Retinal pigment epithelial cell (primary cell): ENCODE data around the gene B4GALT2.

Source experiments
- DNase-seq: peaks from one replicate; pipeline ENCODE4 v3.0.0-alpha.2; 2010; ENCODE audit warnings: low read depth
- H3K4me3 ChIP-seq: 2 replicates; pipeline ENCODE4 v1.5.1; 2011; ENCODE audit warnings: mild to moderate bottlenecking, low read length, control low read depth, moderate library complexity
- TF ChIP-seq, protein P1 (sequence below): conservative IDR thresholded peaks from 2 replicates; pipeline ENCODE4 v1.5.1; 2011; ENCODE audit warnings: low read depth, low read length, control low read depth, inconsistent platforms

The B4GALT2 gene

DNA sequence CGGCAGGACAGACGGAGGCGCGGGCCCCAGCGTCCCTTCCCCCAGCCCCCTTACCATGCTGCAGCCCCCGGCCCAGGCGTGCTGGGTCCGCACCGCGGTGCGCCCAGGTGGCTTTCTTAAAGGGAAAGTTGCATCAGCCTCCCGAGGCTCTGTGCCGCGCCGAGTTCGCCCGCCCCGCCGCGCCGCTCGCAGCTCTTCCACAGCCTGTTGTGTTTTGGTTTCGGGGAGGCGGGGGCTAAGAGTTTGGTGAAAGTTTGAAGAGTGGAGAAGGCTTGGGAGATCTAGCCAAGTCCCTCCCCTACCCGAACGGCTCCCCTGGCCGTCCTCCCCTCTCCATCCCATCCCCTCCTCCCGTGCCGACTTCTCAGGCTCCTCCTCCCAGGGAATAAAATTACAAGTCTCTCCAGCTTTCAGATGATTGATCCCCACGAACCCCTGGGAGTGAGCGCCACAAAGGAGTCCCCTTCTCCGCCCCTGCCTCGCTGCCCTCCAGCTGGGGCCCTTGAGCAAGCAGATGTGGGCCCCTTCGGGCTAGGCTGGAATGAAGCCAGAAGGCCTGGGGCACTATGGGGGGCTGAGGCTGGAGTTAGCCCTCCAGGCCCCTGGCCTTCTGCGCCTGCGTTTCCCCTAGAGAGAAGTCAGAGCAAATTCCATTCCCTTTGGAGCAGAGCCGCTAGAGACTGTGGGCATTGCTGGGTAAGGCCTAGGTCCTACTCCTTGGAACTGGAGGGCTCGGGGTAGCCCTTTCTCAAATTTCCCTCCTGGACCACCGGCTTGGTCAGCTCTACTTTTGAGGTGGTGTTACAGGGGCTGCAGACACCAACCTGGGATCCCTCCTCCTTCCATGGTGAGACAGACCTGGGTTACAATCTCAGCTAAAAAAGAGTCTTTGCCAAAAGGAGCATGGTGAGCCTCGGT lies 52.5 kb downstream of the B4GALT2 start, which contains the start of gene SLC6A9:
Gene SLC6A9 (minus strand): TSS at position 211 of the 918 bp plus-strand sequence. CDS start 7,185 bp downstream, outside the sequence.
- no peak for DNase-seq
- peak within 1 kb of the TSS; percentile 71 for H3K4me3 ChIP-seq
- TF ChIP-seq, protein P1, sequence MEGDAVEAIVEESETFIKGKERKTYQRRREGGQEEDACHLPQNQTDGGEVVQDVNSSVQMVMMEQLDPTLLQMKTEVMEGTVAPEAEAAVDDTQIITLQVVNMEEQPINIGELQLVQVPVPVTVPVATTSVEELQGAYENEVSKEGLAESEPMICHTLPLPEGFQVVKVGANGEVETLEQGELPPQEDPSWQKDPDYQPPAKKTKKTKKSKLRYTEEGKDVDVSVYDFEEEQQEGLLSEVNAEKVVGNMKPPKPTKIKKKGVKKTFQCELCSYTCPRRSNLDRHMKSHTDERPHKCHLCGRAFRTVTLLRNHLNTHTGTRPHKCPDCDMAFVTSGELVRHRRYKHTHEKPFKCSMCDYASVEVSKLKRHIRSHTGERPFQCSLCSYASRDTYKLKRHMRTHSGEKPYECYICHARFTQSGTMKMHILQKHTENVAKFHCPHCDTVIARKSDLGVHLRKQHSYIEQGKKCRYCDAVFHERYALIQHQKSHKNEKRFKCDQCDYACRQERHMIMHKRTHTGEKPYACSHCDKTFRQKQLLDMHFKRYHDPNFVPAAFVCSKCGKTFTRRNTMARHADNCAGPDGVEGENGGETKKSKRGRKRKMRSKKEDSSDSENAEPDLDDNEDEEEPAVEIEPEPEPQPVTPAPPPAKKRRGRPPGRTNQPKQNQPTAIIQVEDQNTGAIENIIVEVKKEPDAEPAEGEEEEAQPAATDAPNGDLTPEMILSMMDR: no peak

DNA sequence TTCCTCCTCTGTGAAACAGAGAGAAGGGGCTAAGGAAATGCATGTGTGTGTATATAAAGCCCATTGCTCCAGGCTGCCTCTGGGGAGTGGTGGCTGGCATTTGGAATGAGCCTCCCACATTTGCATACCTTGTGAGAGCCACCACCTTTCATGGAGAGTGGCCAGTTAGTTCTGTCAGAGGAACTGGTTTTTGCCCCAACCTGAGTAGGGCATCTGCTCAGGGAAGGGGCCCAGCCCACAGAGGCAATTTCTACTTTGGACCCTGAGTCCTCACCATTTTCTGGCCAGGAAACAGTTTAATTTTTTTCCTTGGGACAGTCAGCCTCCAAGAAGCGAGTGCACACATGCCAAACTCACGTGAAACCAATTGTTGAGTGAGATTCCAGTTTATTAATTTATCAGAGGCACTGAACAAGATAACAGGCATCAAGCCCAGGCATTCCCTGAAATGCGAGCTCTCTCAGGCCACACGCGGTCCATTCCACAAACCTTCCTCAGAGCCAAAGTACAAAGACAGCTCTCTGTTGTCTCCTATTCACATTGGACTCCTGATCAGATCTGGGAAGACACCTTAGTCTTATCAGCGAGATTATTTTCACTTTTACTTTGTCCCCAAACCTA lies 53.3 kb downstream of the B4GALT2 start:
- TF ChIP-seq, protein P1: no peak
- no peak for DNase-seq
- H3K4me3 ChIP-seq: no peak overlapping the region

DNA sequence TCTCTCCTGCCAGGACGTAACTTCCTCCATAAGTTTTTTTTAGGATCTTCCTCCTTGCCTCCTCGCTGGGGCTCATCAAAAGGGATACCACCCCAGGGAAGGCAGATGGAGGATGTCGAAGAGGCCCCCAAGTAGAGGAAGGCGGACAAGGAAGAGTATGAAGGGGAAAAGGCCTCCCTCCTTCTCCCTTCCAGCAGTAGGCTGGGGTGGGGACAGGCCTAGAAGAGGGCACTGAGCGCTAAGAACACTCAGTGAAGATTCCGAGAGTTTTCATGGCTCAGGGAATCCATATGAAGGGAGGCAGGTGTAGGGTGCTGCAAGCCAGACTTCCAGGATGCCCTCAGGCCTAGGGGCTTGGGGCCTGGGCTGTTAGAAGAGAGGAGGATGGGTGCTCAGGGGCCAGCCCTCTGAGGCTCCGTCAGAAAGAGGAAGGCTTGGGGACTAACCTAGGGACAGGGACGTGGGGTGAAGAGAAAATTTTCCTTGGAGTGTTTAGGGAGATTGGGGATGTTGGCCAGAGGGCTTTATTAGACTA lies 54.1 kb downstream of the B4GALT2 start:
- TF ChIP-seq, protein P1: no peak
- no peak overlapping the region for H3K4me3 ChIP-seq
- no peak for DNase-seq

DNA sequence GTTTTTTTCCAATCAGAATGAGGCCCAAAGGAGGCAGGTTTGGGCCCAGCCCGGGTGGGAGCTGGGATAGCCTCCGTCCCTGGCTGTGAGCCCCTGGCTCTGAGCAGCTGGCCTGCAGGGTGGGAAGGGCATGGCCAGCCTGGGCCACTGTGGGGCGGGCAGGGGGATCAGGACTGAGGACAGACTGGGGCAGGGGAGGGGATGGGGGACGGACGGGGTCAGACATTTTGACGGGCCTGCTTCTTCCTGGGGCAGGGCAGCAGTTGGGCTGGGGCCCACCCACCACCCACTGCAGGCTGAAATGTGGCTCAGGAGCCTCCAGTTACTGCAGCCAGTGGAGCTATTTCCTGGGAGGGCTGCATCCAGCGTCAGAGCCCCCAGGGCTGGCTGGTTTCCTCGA lies 54.7 kb downstream of the B4GALT2 start:
- no peak for DNase-seq
- H3K4me3 ChIP-seq: no peak overlapping the region
- TF ChIP-seq, protein P1: no peak

DNA sequence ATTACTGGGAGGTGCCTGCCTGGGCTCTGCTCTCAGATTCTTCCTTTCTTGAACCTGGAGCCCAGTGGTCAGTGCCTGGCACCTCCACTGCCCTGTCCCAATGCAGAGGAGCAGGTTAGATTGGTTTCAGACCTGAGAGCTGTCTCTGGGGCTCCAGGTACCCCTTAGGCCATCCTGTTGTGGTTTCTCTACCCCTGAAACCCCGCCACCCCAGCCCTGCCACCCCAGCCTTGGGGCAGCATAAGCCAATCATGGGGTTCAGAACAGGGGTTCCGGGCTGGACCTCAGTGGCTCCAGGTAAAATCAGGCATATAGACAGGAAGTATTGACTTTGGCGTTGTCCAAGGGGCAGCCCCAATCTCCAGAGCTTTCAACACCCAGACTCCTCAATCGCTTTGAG lies 55.4 kb downstream of the B4GALT2 start:
- no peak overlapping the region for H3K4me3 ChIP-seq
- TF ChIP-seq, protein P1: no peak
- DNase-seq: no peak

DNA sequence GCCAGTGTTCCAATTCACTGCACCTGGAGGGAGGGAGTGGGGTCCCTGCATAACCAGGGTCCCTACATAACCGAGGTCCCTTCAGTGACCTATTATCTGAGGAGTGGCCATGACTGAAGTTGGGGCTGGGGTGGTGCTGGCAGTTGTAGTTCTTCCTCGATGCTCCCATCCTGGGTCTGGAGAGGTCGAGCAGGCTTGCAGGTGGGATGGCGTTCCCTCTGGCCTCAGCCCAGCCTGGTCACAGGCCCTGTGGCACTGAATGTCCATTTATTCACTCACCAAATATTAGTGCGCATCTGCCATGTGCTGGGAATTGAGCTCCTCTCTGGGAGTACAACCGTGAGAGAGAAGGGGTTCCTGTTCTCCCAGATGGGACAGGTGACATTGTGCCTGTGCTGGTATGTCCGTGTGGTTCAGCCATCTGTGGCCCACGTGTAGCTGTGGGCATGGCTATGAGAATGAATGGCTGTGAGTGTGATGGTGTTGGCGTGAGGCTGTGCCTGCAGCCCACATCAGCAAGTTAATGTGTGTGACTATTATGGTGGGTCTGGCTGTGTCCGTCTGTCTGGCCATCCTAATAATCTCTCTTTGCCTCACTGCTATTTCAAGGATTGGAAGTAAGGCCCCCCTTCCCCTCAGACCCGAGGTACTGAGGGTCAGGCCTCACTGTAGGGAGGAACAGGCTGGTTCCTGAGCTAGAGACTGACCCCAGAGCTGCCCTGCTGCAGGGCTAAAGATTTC lies 56.1 kb downstream of the B4GALT2 start:
- H3K4me3 ChIP-seq: no peak overlapping the region
- DNase-seq: no peak
- TF ChIP-seq, protein P1: no peak
